ENCODE data around the gene DCAF5.
"Not testable (repeated sequence)": the region's sequence is repeated elsewhere in the genome, so short reads cannot be mapped to it uniquely, and the experiment has no call there.

The DCAF5 gene

GRCh38 chr14:69087061-69087461, 65.9 kb downstream of the DCAF5 start:
- Histone ChIP-seq H3K36me3 (ENCODE audit: insufficient read depth, low read length) (peaks cover 23% of the 10 kb centered on the region), H3K27me3 (ENCODE audit: insufficient read depth, low read length) (no peaks in the 10 kb centered on the region), H3K27ac (ENCODE audit: low read depth, low read length) (no peak overlapping the region), H3K4me1 (ENCODE audit: control insufficient read depth, insufficient read depth, low read length, unreplicated experiment) (peaks cover 10% of the 10 kb centered on the region), H2AFZ (ENCODE audit: low read length, unreplicated experiment) (no peak overlapping the region), H3K4me3 (ENCODE audit: low read depth, low read length) (no peak overlapping the region), H3K79me2 (ENCODE audit: control insufficient read depth, insufficient read depth, low read length, unreplicated experiment) (no peaks in the 10 kb centered on the region)

- H3K4me1 ChIP-seq (ENCODE audit: control insufficient read depth, insufficient read depth, low read length, unreplicated experiment) = peaks cover 10% of the 10 kb centered on the region
- no peaks in the 10 kb centered on the region for H3K27me3 ChIP-seq (ENCODE audit: insufficient read depth, low read length)
- H2AFZ ChIP-seq (ENCODE audit: low read length, unreplicated experiment) = no peak overlapping the region
- no peak overlapping the region for H3K27ac ChIP-seq (ENCODE audit: low read depth, low read length)
- H3K36me3 ChIP-seq (ENCODE audit: insufficient read depth, low read length) = peaks cover 27% of the 10 kb centered on the region
- no peaks in the 10 kb centered on the region for H3K79me2 ChIP-seq (ENCODE audit: control insufficient read depth, insufficient read depth, low read length, unreplicated experiment)
- H3K4me3 ChIP-seq (ENCODE audit: low read depth, low read length) = no peak overlapping the region
Measured at GRCh38 chr14:69086537-69086936, 66.4 kb downstream of the DCAF5 start.

GRCh38 chr14:69084023-69084422, 68.9 kb downstream of the DCAF5 start:
- Histone ChIP-seq H3K27ac (ENCODE audit: low read depth, low read length) (no peak overlapping the region), H2AFZ (ENCODE audit: low read length, unreplicated experiment) (no peak overlapping the region), H3K4me1 (ENCODE audit: control insufficient read depth, insufficient read depth, low read length, unreplicated experiment) (peaks cover 27% of the 10 kb centered on the region), H3K4me3 (ENCODE audit: low read depth, low read length) (no peak overlapping the region), H3K27me3 (ENCODE audit: insufficient read depth, low read length) (no peaks in the 10 kb centered on the region), H3K79me2 (ENCODE audit: control insufficient read depth, insufficient read depth, low read length, unreplicated experiment) (no peaks in the 10 kb centered on the region), H3K36me3 (ENCODE audit: insufficient read depth, low read length) (peaks cover 13% of the 10 kb centered on the region)

GRCh38 chr14:69083181-69083580, 69.7 kb downstream of the DCAF5 start:
- H3K79me2 ChIP-seq (ENCODE audit: control insufficient read depth, insufficient read depth, low read length, unreplicated experiment) = no peaks in the 10 kb centered on the region
- H3K4me1 ChIP-seq (ENCODE audit: control insufficient read depth, insufficient read depth, low read length, unreplicated experiment) = peaks cover 35% of the 10 kb centered on the region
- peaks cover 13% of the 10 kb centered on the region for H3K36me3 ChIP-seq (ENCODE audit: insufficient read depth, low read length)
- no peaks in the 10 kb centered on the region for H3K27me3 ChIP-seq (ENCODE audit: insufficient read depth, low read length)
- H3K4me3 ChIP-seq (ENCODE audit: low read depth, low read length) = no peak overlapping the region
- H2AFZ ChIP-seq (ENCODE audit: low read length, unreplicated experiment) = no peak overlapping the region
- H3K27ac ChIP-seq (ENCODE audit: low read depth, low read length) = no peak overlapping the region

- H3K27ac ChIP-seq (ENCODE audit: low read depth, low read length) = no peak overlapping the region
- peaks cover 33% of the 10 kb centered on the region for H3K4me1 ChIP-seq (ENCODE audit: control insufficient read depth, insufficient read depth, low read length, unreplicated experiment)
- H3K27me3 ChIP-seq (ENCODE audit: insufficient read depth, low read length) = no peaks in the 10 kb centered on the region
- H3K4me3 ChIP-seq (ENCODE audit: low read depth, low read length) = no peak overlapping the region
- H3K79me2 ChIP-seq (ENCODE audit: control insufficient read depth, insufficient read depth, low read length, unreplicated experiment) = peaks cover 7% of the 10 kb centered on the region
- H2AFZ ChIP-seq (ENCODE audit: low read length, unreplicated experiment) = no peak overlapping the region
- H3K36me3 ChIP-seq (ENCODE audit: insufficient read depth, low read length) = peaks cover 20% of the 10 kb centered on the region
Measured at GRCh38 chr14:69081271-69081670, 71.6 kb downstream of the DCAF5 start.

GRCh38 chr14:69079747-69080146, 73.2 kb downstream of the DCAF5 start:
- no peaks in the 10 kb centered on the region for H3K27me3 ChIP-seq (ENCODE audit: insufficient read depth, low read length)
- peak overlapping the region; percentile 100 for H3K27ac ChIP-seq (ENCODE audit: low read depth, low read length)
- no peak overlapping the region for H3K4me3 ChIP-seq (ENCODE audit: low read depth, low read length)
- peaks cover 24% of the 10 kb centered on the region for H3K36me3 ChIP-seq (ENCODE audit: insufficient read depth, low read length)
- peaks cover 10% of the 10 kb centered on the region for H3K79me2 ChIP-seq (ENCODE audit: control insufficient read depth, insufficient read depth, low read length, unreplicated experiment)
- H3K4me1 ChIP-seq (ENCODE audit: control insufficient read depth, insufficient read depth, low read length, unreplicated experiment) = peaks cover 33% of the 10 kb centered on the region
- H2AFZ ChIP-seq (ENCODE audit: low read length, unreplicated experiment) = no peak overlapping the region

- peak overlapping the region; percentile 100 for H3K27ac ChIP-seq (ENCODE audit: low read depth, low read length)
- H3K4me3 ChIP-seq (ENCODE audit: low read depth, low read length) = peak overlapping the region; percentile 51
- H3K27me3 ChIP-seq (ENCODE audit: insufficient read depth, low read length) = no peaks in the 10 kb centered on the region
- H3K79me2 ChIP-seq (ENCODE audit: control insufficient read depth, insufficient read depth, low read length, unreplicated experiment) = peaks cover 10% of the 10 kb centered on the region
- peaks cover 33% of the 10 kb centered on the region for H3K4me1 ChIP-seq (ENCODE audit: control insufficient read depth, insufficient read depth, low read length, unreplicated experiment)
- H3K36me3 ChIP-seq (ENCODE audit: insufficient read depth, low read length) = peaks cover 19% of the 10 kb centered on the region
- no peak overlapping the region for H2AFZ ChIP-seq (ENCODE audit: low read length, unreplicated experiment)
Measured at GRCh38 chr14:69079188-69079742, 73.7 kb downstream of the DCAF5 start.

- Histone ChIP-seq H3K79me2 (ENCODE audit: control insufficient read depth, insufficient read depth, low read length, unreplicated experiment) (peaks cover 10% of the 10 kb centered on the region), H3K36me3 (ENCODE audit: insufficient read depth, low read length) (peaks cover 25% of the 10 kb centered on the region), H2AFZ (ENCODE audit: low read length, unreplicated experiment) (no peak overlapping the region), H3K4me1 (ENCODE audit: control insufficient read depth, insufficient read depth, low read length, unreplicated experiment) (peaks cover 33% of the 10 kb centered on the region), H3K27ac (ENCODE audit: low read depth, low read length) (peak overlapping the region; percentile 100), H3K27me3 (ENCODE audit: insufficient read depth, low read length) (no peaks in the 10 kb centered on the region), H3K4me3 (ENCODE audit: low read depth, low read length) (peak overlapping the region; percentile 51; the same call in 1 of the 2 replicates)
Measured at GRCh38 chr14:69077841-69078240, 75.1 kb downstream of the DCAF5 start.

GRCh38 chr14:69077185-69077584, 75.7 kb downstream of the DCAF5 start:
- peaks cover 25% of the 10 kb centered on the region for H3K36me3 ChIP-seq (ENCODE audit: insufficient read depth, low read length)
- H3K27me3 ChIP-seq (ENCODE audit: insufficient read depth, low read length) = not testable (repeated sequence)
- H3K4me1 ChIP-seq (ENCODE audit: control insufficient read depth, insufficient read depth, low read length, unreplicated experiment) = peaks cover 33% of the 10 kb centered on the region

GRCh38 chr14:69076341-69076740, 76.6 kb downstream of the DCAF5 start:
- Histone ChIP-seq H3K4me1 (ENCODE audit: control insufficient read depth, insufficient read depth, low read length, unreplicated experiment) (peaks cover 33% of the 10 kb centered on the region), H3K27me3 (ENCODE audit: insufficient read depth, low read length) (no peaks in the 10 kb centered on the region), H3K4me3 (ENCODE audit: low read depth, low read length) (no peak overlapping the region), H2AFZ (ENCODE audit: low read length, unreplicated experiment) (no peak overlapping the region), H3K36me3 (ENCODE audit: insufficient read depth, low read length) (peaks cover 22% of the 10 kb centered on the region), H3K79me2 (ENCODE audit: control insufficient read depth, insufficient read depth, low read length, unreplicated experiment) (peaks cover 10% of the 10 kb centered on the region), H3K27ac (ENCODE audit: low read depth, low read length) (no peak overlapping the region)

More at GRCh38 chr14:69077185-69077584, 75.7 kb downstream of the DCAF5 start:
- peak overlapping the region; percentile 100 for H3K27ac ChIP-seq (ENCODE audit: low read depth, low read length)
- H3K4me3 ChIP-seq (ENCODE audit: low read depth, low read length); H2AFZ ChIP-seq (ENCODE audit: low read length, unreplicated experiment): not testable (repeated sequence)
- peaks cover 10% of the 10 kb centered on the region for H3K79me2 ChIP-seq (ENCODE audit: control insufficient read depth, insufficient read depth, low read length, unreplicated experiment)

- no peak overlapping the region for H3K27ac ChIP-seq (ENCODE audit: low read depth, low read length)
Measured at GRCh38 chr14:69073915-69074314, 79.0 kb downstream of the DCAF5 start.

More at GRCh38 chr14:69073915-69074314, 79.0 kb downstream of the DCAF5 start:
- Histone ChIP-seq H2AFZ (ENCODE audit: low read length, unreplicated experiment) (no peak overlapping the region), H3K4me3 (ENCODE audit: low read depth, low read length) (no peak overlapping the region), H3K36me3 (ENCODE audit: insufficient read depth, low read length) (peaks cover 26% of the 10 kb centered on the region), H3K27me3 (ENCODE audit: insufficient read depth, low read length) (no peaks in the 10 kb centered on the region), H3K4me1 (ENCODE audit: control insufficient read depth, insufficient read depth, low read length, unreplicated experiment) (peaks cover 15% of the 10 kb centered on the region), H3K79me2 (ENCODE audit: control insufficient read depth, insufficient read depth, low read length, unreplicated experiment) (peaks cover 10% of the 10 kb centered on the region)

Measured in ACC112 (cell line).